ENCODE measurements around the gene VAMP7. TPM values are rescaled to one million over a fixed set of nuclear protein-coding genes. Genes with fewer than 3 reads are reported as not detected.
"Not testable (repeated sequence)": the region's sequence is repeated elsewhere in the genome, so short reads cannot be mapped to it uniquely, and the experiment has no call there.

Gene VAMP7
- total RNA-seq, 1 experiment from 2014 or later: 60.2 TPM

GRCh38 chrX:155968326-155968661 lies 87.1 kb downstream of the VAMP7 start:
- no peaks in the 10 kb centered on the region for H3K9me3 ChIP-seq (ENCODE audit: insufficient read depth, low read depth)
- ChIA-PET POLR2A (ENCODE audit: unreplicated experiment) (no interaction called here), CTCF (no interaction called here)
- no peaks in the 10 kb centered on the region for H4K20me1 ChIP-seq (ENCODE audit: insufficient read depth)
- H3K4me1 ChIP-seq (replicated peaks; ENCODE audit: insufficient read depth): no peaks in the 10 kb centered on the region
- BruUV-seq (replicated peaks): no TSS peak
- H3K36me3 ChIP-seq (ENCODE audit: low read depth): no peaks in the 10 kb centered on the region
- no peaks in the 10 kb centered on the region for H3K9me2 ChIP-seq (ENCODE audit: insufficient read depth)
- no peak for DNase-seq
- H3K79me2 ChIP-seq (ENCODE audit: low read depth): no peaks in the 10 kb centered on the region
- intact Hi-C loops (cut with micrococcal nuclease; ENCODE audit: unreplicated experiment): no loop called here
- no peaks in the 10 kb centered on the region for H3F3A ChIP-seq (ENCODE audit: insufficient read depth, low read depth)
- no peak overlapping the region for H3K4me3 ChIP-seq
- H3K27me3 ChIP-seq (ENCODE audit: insufficient read depth, low read depth): no peaks in the 10 kb centered on the region
- TF ChIP-seq EZH2 (IDR thresholded peaks at IDR 0.05; ENCODE audit: low read depth): no peak
- TF ChIP-seq, protein P1, sequence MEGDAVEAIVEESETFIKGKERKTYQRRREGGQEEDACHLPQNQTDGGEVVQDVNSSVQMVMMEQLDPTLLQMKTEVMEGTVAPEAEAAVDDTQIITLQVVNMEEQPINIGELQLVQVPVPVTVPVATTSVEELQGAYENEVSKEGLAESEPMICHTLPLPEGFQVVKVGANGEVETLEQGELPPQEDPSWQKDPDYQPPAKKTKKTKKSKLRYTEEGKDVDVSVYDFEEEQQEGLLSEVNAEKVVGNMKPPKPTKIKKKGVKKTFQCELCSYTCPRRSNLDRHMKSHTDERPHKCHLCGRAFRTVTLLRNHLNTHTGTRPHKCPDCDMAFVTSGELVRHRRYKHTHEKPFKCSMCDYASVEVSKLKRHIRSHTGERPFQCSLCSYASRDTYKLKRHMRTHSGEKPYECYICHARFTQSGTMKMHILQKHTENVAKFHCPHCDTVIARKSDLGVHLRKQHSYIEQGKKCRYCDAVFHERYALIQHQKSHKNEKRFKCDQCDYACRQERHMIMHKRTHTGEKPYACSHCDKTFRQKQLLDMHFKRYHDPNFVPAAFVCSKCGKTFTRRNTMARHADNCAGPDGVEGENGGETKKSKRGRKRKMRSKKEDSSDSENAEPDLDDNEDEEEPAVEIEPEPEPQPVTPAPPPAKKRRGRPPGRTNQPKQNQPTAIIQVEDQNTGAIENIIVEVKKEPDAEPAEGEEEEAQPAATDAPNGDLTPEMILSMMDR (conservative IDR thresholded peaks at IDR 0.05): no peak
- H3K27ac ChIP-seq: no peak overlapping the region
- H3K4me2 ChIP-seq: no peak overlapping the region
- H2AFZ ChIP-seq: no peak overlapping the region

DNA sequence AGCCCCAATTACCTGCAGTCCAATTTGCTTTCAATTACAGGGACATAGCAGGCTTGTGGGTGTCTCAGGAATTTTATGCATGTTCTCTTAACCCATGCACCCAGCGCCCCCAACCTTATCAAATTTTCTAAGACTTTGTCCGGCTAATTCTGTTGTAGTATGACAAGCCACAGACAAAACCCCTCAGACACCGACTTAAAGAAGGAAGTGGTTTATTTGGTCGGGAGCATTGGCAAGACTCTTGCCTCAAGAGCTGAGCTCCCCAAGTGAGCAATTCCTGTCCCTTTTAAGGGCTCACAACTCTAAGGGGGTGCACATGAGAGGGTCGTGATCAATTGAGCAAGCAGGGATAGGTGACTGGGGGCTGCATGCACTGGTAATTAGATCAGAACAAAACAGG lies 87.6 kb downstream of the VAMP7 start:
- Histone ChIP-seq H3K9me2 (ENCODE audit: insufficient read depth) (no peaks in the 10 kb centered on the region), H3K27ac (no peak overlapping the region), H3K9me3 (ENCODE audit: insufficient read depth, low read depth) (no peaks in the 10 kb centered on the region), H3F3A (ENCODE audit: insufficient read depth, low read depth) (no peaks in the 10 kb centered on the region), H4K20me1 (ENCODE audit: insufficient read depth) (no peaks in the 10 kb centered on the region), H3K4me3 (no peak overlapping the region), H3K4me2 (no peak overlapping the region), H3K4me1 (replicated peaks; ENCODE audit: insufficient read depth) (no peaks in the 10 kb centered on the region), H2AFZ (no peak overlapping the region), H3K79me2 (ENCODE audit: low read depth) (no peaks in the 10 kb centered on the region), H3K36me3 (ENCODE audit: low read depth) (no peaks in the 10 kb centered on the region), H3K27me3 (ENCODE audit: insufficient read depth, low read depth) (no peaks in the 10 kb centered on the region)
- ChIA-PET CTCF (no interaction called here), POLR2A (ENCODE audit: unreplicated experiment) (no interaction called here)
- intact Hi-C loops (cut with micrococcal nuclease; ENCODE audit: unreplicated experiment): no loop called here
- BruUV-seq (replicated peaks): no TSS peak
- TF ChIP-seq EZH2 (IDR thresholded peaks at IDR 0.05; ENCODE audit: low read depth): no peak
- TF ChIP-seq, protein P1 (conservative IDR thresholded peaks at IDR 0.05): no peak
- DNase-seq: no peak

DNA sequence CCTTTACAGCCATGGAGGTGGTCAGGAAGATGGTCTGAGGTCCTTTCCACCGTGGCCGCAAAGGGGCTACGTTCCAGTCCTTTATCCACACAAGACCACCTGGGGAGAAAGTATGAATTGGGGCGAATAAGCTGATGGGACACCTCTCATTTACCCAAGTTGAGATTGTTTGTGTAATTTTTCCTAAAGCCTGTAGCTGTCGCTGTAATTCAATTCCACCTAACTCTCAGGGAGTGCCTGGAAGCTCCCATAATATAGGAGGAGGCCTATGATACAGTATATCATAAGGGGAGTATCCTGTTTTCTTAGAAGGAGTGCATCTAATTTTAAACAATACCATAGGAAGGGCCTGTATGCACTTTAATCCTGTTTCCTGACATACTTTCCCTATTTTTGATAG lies 90.5 kb downstream of the VAMP7 start:
- not testable (repeated sequence) for DNase-seq; BruUV-seq (replicated peaks)

DNA sequence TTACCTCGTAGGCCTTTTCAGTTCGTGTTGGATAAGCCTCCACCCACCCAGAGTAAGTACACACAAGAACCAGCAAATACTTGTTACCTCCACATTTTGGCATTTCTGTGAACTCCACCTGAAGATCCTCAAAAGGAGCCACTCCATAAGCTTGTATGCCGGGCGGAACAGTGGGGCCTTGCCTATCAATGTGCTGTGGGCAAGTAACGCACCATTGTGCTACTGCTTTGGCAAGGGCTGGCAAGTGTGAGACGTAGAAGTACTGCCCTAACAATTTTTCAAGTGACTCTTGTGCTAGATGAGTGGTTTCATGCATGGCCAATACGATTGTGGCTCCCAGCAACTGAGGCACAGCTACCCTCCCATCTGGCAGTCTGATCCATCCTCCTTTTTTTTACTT lies 91.1 kb downstream of the VAMP7 start:
- intact Hi-C loops (cut with micrococcal nuclease; ENCODE audit: unreplicated experiment); H3K4me2 ChIP-seq; H3K4me3 ChIP-seq; H3K4me1 ChIP-seq (replicated peaks; ENCODE audit: insufficient read depth); H3K9me3 ChIP-seq (ENCODE audit: insufficient read depth, low read depth); DNase-seq; H3K27me3 ChIP-seq (ENCODE audit: insufficient read depth, low read depth); BruUV-seq (replicated peaks); H3K27ac ChIP-seq; H3K79me2 ChIP-seq (ENCODE audit: low read depth); H3K9me2 ChIP-seq (ENCODE audit: insufficient read depth); H3F3A ChIP-seq (ENCODE audit: insufficient read depth, low read depth); H4K20me1 ChIP-seq (ENCODE audit: insufficient read depth); H3K36me3 ChIP-seq (ENCODE audit: low read depth); H2AFZ ChIP-seq; POLR2A ChIA-PET (ENCODE audit: unreplicated experiment); CTCF ChIA-PET: not testable (repeated sequence)

More for the DNA sequence above, 90.5 kb downstream of the VAMP7 start:
- H3K4me1 ChIP-seq (replicated peaks; ENCODE audit: insufficient read depth); H3F3A ChIP-seq (ENCODE audit: insufficient read depth, low read depth); POLR2A ChIA-PET (ENCODE audit: unreplicated experiment); H3K27me3 ChIP-seq (ENCODE audit: insufficient read depth, low read depth); intact Hi-C loops (cut with micrococcal nuclease; ENCODE audit: unreplicated experiment); CTCF ChIA-PET; H4K20me1 ChIP-seq (ENCODE audit: insufficient read depth); H2AFZ ChIP-seq; H3K4me3 ChIP-seq; H3K9me3 ChIP-seq (ENCODE audit: insufficient read depth, low read depth); H3K27ac ChIP-seq; H3K79me2 ChIP-seq (ENCODE audit: low read depth); H3K9me2 ChIP-seq (ENCODE audit: insufficient read depth); H3K36me3 ChIP-seq (ENCODE audit: low read depth); H3K4me2 ChIP-seq: not testable (repeated sequence)

Measured in PC-9 (cell line).